Measurements from ENCODE around the gene TBCB. TPM values are rescaled to one million over a fixed set of nuclear protein-coding genes. Genes with fewer than 3 reads are reported as not detected.

The TBCB gene
- total and polyA plus RNA-seq, 9 of the 15 experiments (the other 6 are each of a cell fraction or from before 2014, with no cell fraction given), result 3.5 to 115 (median 58.9) TPM

GRCh38 chr19:36112678-36113077 is 2.6 kb upstream of the TBCB start:
- no peak for FAIRE-seq
- H3K4me3 ChIP-seq, result no peak overlapping the region
- ChIA-PET POLR2A (no interaction called here), CTCF (ENCODE audit: low intra/inter-chr PET ratio) (interaction anchor here (0.6 kb wide), 1 partner anchor 52 kb away, joined by 3 read pairs; no protein-coding TSS in a partner anchor)
- in situ Hi-C loops (cut with MboI), result no loop called here
- no peaks in the 10 kb centered on the region for H3K9me3 ChIP-seq (replicated peaks; ENCODE audit: control insufficient read depth, insufficient read depth, low read depth, low read length)
- WGBS (ENCODE audit: insufficient coverage, low coverage, missing lambda C conversion rate), result 97% methylated on average over 10 of the region's 10 CpGs
- no peaks in the 10 kb centered on the region for H3K27me3 ChIP-seq (ENCODE audit: control insufficient read depth in 2 of 2, insufficient read depth in 2 of 2, low read length in 2 of 2)
- no TSS peak for BruUV-seq (replicated peaks)
- H3K9me1 ChIP-seq (ENCODE audit: control insufficient read depth, insufficient read depth, low read length), result no peaks in the 10 kb centered on the region
- no peak overlapping the region for H3K4me2 ChIP-seq (ENCODE audit: insufficient read depth, low read length)
- H3K9ac ChIP-seq (ENCODE audit: insufficient read depth in 1 of 2, low read depth in 2 of 2, low read length in 2 of 2), result no peak overlapping the region
- no peak overlapping the region for H3K27ac ChIP-seq (ENCODE audit: extremely low read depth, low read depth, low read length)
- H3K79me2 ChIP-seq (ENCODE audit: control insufficient read depth, insufficient read depth, low read length), result peaks cover 14% of the 10 kb centered on the region
- no peaks in the 10 kb centered on the region; the same call in 1 of the 2 replicates for H4K20me1 ChIP-seq (replicated peaks; ENCODE audit: control insufficient read depth, insufficient read depth, low read length)
- H3K4me1 ChIP-seq (replicated peaks in 1 of 2; ENCODE audit: control insufficient read depth in 2 of 2, insufficient read depth in 2 of 2, low read length in 2 of 2), result peaks cover 5 to 38% of the 10 kb centered on the region in 2 experiments; a peak in 3 of 5 replicates
- no peak overlapping the region for H2AFZ ChIP-seq (ENCODE audit: low read depth, low read length)
- H3K36me3 ChIP-seq (ENCODE audit: control insufficient read depth, insufficient read depth, low read length), result peaks cover 24% of the 10 kb centered on the region; the same call in 2 of the 3 replicates
- intact Hi-C loops (cut with micrococcal nuclease), result loop anchor here (5.0 to 10.0 kb wide), 2 partner anchors 50 to 118 kb away; partner anchors contain the start of gene SDHAF1
- no peak for DNase-seq (ENCODE audit: extremely low read depth in 1 of 4, low spot score in 3 of 4)
- ATAC-seq, result no peak
- TF ChIP-seq NFATC3 (IDR thresholded peaks at IDR 0.05), result no peak
- no peak for TF ChIP-seq ZNF592 (IDR thresholded peaks at IDR 0.05)
- TF ChIP-seq ZNF280B (CRISPR knock-in tag; IDR thresholded peaks at IDR 0.05), result no peak
- TF ChIP-seq NR2F6 (CRISPR knock-in tag; IDR thresholded peaks at IDR 0.05), result no peak
- TF ChIP-seq NFIC (IDR thresholded peaks at IDR 0.05), result no peak
- no peak for TF ChIP-seq TEAD2 (tag; IDR thresholded peaks at IDR 0.05)
- no peak for TF ChIP-seq PBX2 (CRISPR knock-in tag; IDR thresholded peaks at IDR 0.05; ENCODE audit: low read depth)
- TF ChIP-seq PBX2 (tag; conservative IDR thresholded peaks at IDR 0.05; ENCODE audit: low read depth), result no peak
- TF ChIP-seq FOS (IDR thresholded peaks at IDR 0.05; ENCODE audit: extremely low read depth, insufficient read length), result no peak
- no peak for TF ChIP-seq KAT2B (IDR thresholded peaks at IDR 0.05; ENCODE audit: low read depth, low read length)
- TF ChIP-seq, protein P1, sequence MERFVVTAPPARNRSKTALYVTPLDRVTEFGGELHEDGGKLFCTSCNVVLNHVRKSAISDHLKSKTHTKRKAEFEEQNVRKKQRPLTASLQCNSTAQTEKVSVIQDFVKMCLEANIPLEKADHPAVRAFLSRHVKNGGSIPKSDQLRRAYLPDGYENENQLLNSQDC (CRISPR knock-in tag; IDR thresholded peaks at IDR 0.05), result no peak
- TF ChIP-seq NR4A1 (CRISPR knock-in tag; IDR thresholded peaks at IDR 0.05), result no peak
- TF ChIP-seq NR4A1 (tag; IDR thresholded peaks at IDR 0.05), result no peak
- no peak for TF ChIP-seq CHCHD3 (CRISPR knock-in tag; IDR thresholded peaks at IDR 0.05)
- TF ChIP-seq ZNF696 (CRISPR knock-in tag; conservative IDR thresholded peaks at IDR 0.05), result no peak
- TF ChIP-seq ZKSCAN1 (IDR thresholded peaks at IDR 0.05; ENCODE audit: low read depth, low read length), result no peak
- TF ChIP-seq HDGF (IDR thresholded peaks at IDR 0.05), result no peak

Data from K562 (cell line).